Natural killer cell treated with Interleukin-12 subunit alpha and Interleukin-12 subunit beta and Interleukin-15 and Interleukin-18, amount 100 ng/mL, for 72 hours (primary cell): ENCODE results near the gene POU3F3. TPM values are rescaled to one million over a fixed set of nuclear protein-coding genes. Genes with fewer than 3 reads are reported as not detected.

Experiments used
- ATAC-seq, 2 donors: fragments of 150-1000 bp; cut with Tn5 transposase in 1 of 2; sonication (Bioruptor Pico), chemical (Tn5 transposase) in 1 of 2; 2 replicates each; pipeline ENCODE4 v1.10.0; 2021
- DNase-seq: peaks from one replicate; pipeline ENCODE4 v3.0.0; 2022; ENCODE audit warnings: low spot score
- H3K27ac Mint-ChIP-seq, 2 donors: 1 replicate in 1 of 2; 2 replicates in 1 of 2; pipeline ENCODE4 v1.8.0; 2022; ENCODE audit warnings: mixed read lengths in 2 of 2, mild to moderate bottlenecking in 1 of 2, moderate library complexity in 1 of 2
- H3K27me3 Mint-ChIP-seq, 2 donors: 1 replicate in 1 of 2; 2 replicates in 1 of 2; pipeline ENCODE4 v1.8.0; 2022; ENCODE audit warnings: mixed read lengths in 2 of 2
- H3K36me3 Mint-ChIP-seq: one replicate; pipeline ENCODE4 v1.8.0; 2022; ENCODE audit warnings: mixed read lengths
- H3K4me1 Mint-ChIP-seq, 2 donors: 1 replicate in 1 of 2; 2 replicates in 1 of 2; pipeline ENCODE4 v1.8.0; 2022; ENCODE audit warnings: low read depth in 2 of 2, mixed read lengths in 2 of 2, mild to moderate bottlenecking in 1 of 2
- H3K4me3 Mint-ChIP-seq: one replicate; pipeline ENCODE4 v1.8.0; 2022; ENCODE audit warnings: mixed read lengths
- H3K9me3 Mint-ChIP-seq: 2 replicates; pipeline ENCODE4 v1.8.0; 2022; ENCODE audit warnings: mixed read lengths
- total RNA-seq, 2 donors: library from RNA; stranded (reverse); gene quantifications; one replicate each; pipeline ENCODE4 v1.2.3, GENCODE V29; 2022

POU3F3 gene
- not detected for total RNA-seq

GRCh38 chr2:104853534-104854497 is at the start of gene POU3F3:
Gene POU3F3, plus strand, starts transcription at chr2:104854115. Its CDS starts 1,396 bp downstream, at chr2:104855511.
- Mint-ChIP-seq H3K27ac (peak within 1 kb of the TSS; percentile 10 to 83), H3K9me3 (peaks cover 8% of the 10 kb centered on the region), H3K36me3 (peaks cover 14% of the 10 kb centered on the region), H3K4me3 (peak within 1 kb of the TSS; percentile 83), H3K4me1 (peaks cover 46 to 48% of the 10 kb centered on the region in 2 donors), H3K27me3 (peaks cover 62 to 78% of the 10 kb centered on the region in 2 donors)
- peak; percentile 74 to 91 for ATAC-seq
- DNase-seq: peak; percentile 80

DNA sequence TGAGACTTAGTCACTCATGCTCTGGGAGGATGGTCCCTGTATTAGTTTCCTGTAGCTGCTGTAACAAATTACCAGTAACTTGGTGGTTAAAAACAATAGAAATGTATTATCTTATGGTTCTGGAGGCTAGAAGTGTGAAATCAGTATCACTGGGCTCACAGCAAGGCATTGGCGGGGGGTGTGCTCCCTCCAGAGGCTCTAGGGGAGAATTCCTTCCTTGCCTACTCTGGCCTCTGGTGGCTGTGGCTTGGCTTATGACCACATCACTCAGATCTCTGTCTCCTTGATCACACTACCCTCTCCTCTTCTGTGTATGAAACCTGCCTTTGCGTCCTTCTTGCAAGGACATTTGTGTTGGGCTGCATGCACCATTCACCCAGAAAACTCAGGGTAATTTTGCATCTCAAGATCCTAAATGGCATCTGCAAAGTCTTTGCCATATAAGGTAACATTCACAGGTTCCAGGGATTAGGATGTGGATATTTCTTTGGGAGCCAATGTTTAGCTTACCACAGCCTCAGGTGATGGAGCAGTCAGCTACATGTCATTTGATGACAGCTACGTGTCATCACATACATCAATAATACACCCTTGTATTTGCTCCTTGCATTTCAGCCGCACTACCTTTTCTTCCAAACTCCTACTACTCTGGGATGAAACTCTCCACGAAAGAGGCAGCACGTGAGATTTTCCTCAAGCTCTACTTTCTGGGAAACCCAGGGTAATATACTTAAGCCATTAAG is 49.6 kb upstream of the POU3F3 start:
- Mint-ChIP-seq H3K4me1 (no peaks in the 10 kb centered on the region), H3K36me3 (no peaks in the 10 kb centered on the region), H3K27me3 (peaks cover 5 to 10% of the 10 kb centered on the region in 2 donors), H3K4me3 (no peak overlapping the region), H3K27ac (no peak overlapping the region), H3K9me3 (peaks cover 5% of the 10 kb centered on the region)
- ATAC-seq (no peak), DNase-seq (no peak)

DNA sequence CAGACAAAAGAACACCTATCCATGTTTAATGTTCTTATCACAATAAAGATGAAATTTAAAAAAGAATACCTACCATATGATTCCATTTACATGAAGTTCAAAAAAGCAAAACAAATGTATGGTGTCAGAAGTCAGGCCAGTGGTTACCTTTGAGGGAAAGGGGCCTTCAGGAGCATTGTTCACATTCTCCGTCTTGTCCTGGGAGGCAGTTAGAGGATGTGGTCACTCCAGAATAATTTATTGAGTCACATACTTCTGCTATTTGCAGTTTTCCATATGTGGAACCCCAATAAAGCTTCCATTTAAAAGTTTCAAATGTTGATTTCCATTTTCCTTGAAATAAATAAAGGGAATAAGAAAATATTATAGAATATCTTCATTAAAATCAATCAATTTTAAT is 41.6 kb upstream of the POU3F3 start:
- H3K9me3 Mint-ChIP-seq: peaks cover 5% of the 10 kb centered on the region
- DNase-seq: no peak

GRCh38 chr2:104816143-104816542 is 37.8 kb upstream of the POU3F3 start:
- Mint-ChIP-seq H3K27ac (no peak overlapping the region), H3K36me3 (no peaks in the 10 kb centered on the region), H3K4me1 (no peaks in the 10 kb centered on the region), H3K4me3 (no peak overlapping the region), H3K9me3 (no peaks in the 10 kb centered on the region), H3K27me3 (peaks cover 7 to 24% of the 10 kb centered on the region in 2 donors)
- no peak for ATAC-seq
- DNase-seq: no peak

More for the DNA sequence above, 41.6 kb upstream of the POU3F3 start:
- peaks cover 6 to 15% of the 10 kb centered on the region in 2 donors for H3K27me3 Mint-ChIP-seq
- H3K4me3 Mint-ChIP-seq: no peak overlapping the region
- no peak for ATAC-seq
- no peaks in the 10 kb centered on the region for H3K36me3 Mint-ChIP-seq
- no peak overlapping the region for H3K27ac Mint-ChIP-seq
- H3K4me1 Mint-ChIP-seq: no peaks in the 10 kb centered on the region

GRCh38 chr2:104818264-104818663 is 35.7 kb upstream of the POU3F3 start:
- ATAC-seq (no peak), DNase-seq (no peak)
- H3K4me1 Mint-ChIP-seq: no peaks in the 10 kb centered on the region
- no peak overlapping the region for H3K27ac Mint-ChIP-seq
- peaks cover 5 to 14% of the 10 kb centered on the region in 2 donors for H3K27me3 Mint-ChIP-seq
- H3K4me3 Mint-ChIP-seq: no peak overlapping the region
- no peaks in the 10 kb centered on the region for H3K9me3 Mint-ChIP-seq
- H3K36me3 Mint-ChIP-seq: no peaks in the 10 kb centered on the region

GRCh38 chr2:104820126-104820525 is 33.8 kb upstream of the POU3F3 start:
- ATAC-seq (no peak), DNase-seq (no peak)
- H3K27ac Mint-ChIP-seq: no peak overlapping the region
- peaks cover 0 to 3% of the 10 kb centered on the region in 2 donors for H3K4me1 Mint-ChIP-seq
- H3K36me3 Mint-ChIP-seq: peaks cover 10% of the 10 kb centered on the region
- H3K27me3 Mint-ChIP-seq: peaks cover 5 to 14% of the 10 kb centered on the region in 2 donors
- H3K9me3 Mint-ChIP-seq: peaks cover 7% of the 10 kb centered on the region
- no peak overlapping the region for H3K4me3 Mint-ChIP-seq

GRCh38 chr2:104825124-104825865 is 28.6 kb upstream of the POU3F3 start:
- Mint-ChIP-seq H3K36me3 (peaks cover 10% of the 10 kb centered on the region), H3K9me3 (peaks cover 7% of the 10 kb centered on the region), H3K4me3 (no peak overlapping the region), H3K4me1 (peaks cover 0 to 3% of the 10 kb centered on the region in 2 donors), H3K27ac (no peak overlapping the region), H3K27me3 (peaks cover 17 to 18% of the 10 kb centered on the region in 2 donors)
- ATAC-seq (no peak), DNase-seq (no peak)

GRCh38 chr2:104826016-104826415 is 27.9 kb upstream of the POU3F3 start:
- Mint-ChIP-seq H3K4me1 (peaks cover 0 to 3% of the 10 kb centered on the region in 2 donors), H3K27ac (no peak overlapping the region), H3K36me3 (peaks cover 10% of the 10 kb centered on the region), H3K27me3 (peaks cover 15 to 18% of the 10 kb centered on the region in 2 donors), H3K4me3 (no peak overlapping the region), H3K9me3 (peaks cover 7% of the 10 kb centered on the region)
- DNase-seq (no peak), ATAC-seq (no peak)

DNA sequence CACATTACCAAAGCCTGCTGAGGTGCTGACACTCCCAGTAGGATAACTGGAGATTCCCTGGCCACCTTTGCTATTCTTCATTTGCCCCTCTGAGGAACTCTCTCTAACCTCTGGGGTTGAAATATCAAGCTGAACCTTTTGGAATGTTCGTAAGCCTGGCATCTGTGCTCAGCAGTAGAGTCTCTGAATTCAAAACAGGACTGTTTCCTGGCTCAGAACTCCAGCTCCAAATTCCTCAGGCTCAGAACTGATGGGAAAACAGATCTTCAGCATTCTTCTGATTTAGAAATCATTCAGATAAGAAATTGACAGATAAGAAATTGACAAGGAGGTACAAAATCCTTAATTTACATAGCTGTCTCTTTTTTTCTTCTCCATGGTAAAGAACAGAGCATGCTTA is 22.2 kb upstream of the POU3F3 start:
- Mint-ChIP-seq H3K4me1 (no peaks in the 10 kb centered on the region), H3K9me3 (no peaks in the 10 kb centered on the region), H3K4me3 (no peak overlapping the region), H3K36me3 (no peaks in the 10 kb centered on the region), H3K27me3 (peaks cover 20 to 27% of the 10 kb centered on the region in 2 donors), H3K27ac (no peak overlapping the region)
- no peak for ATAC-seq
- DNase-seq: no peak

DNA sequence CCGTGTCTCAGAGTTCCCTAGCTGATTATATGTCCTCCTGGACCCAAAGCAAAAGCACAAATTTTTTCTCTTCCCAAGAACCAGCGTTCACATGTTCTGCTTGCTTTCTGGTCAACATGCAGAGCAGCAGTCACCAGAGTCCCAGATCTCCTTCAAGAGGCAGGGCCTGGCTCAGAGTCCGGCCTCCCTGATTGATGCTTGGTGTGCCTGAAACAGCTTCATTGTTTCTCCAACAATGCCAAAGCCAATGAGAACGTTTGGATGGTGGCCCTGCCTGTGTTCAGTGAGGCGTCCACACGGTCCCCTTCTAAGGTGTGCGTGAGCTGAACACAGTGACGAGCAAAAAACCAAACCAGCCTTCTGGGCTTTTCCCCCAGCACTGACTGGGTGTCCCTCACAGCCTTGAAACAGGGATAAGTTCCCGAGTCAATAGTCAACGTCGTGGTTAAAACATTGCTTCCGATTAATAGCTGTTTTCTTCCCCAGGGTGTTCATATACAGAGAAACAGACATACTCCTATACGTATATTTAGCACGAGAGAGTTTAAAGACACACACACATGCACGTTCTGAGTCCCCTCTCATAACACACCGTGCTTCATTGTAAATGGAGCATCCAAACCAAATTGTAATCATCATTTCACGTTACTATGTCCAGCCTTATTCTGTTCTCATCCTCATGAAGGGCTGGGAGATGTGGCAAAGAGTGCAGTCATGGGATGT is 19.3 kb upstream of the POU3F3 start:
- ATAC-seq (peak in 1 of 2 donors; percentile 32), DNase-seq (no peak)
- Mint-ChIP-seq H3K4me1 (no peaks in the 10 kb centered on the region), H3K27me3 (peaks cover 21 to 33% of the 10 kb centered on the region in 2 donors), H3K27ac (no peak overlapping the region), H3K36me3 (no peaks in the 10 kb centered on the region), H3K4me3 (no peak overlapping the region), H3K9me3 (no peaks in the 10 kb centered on the region)

GRCh38 chr2:104836265-104836664 is 17.6 kb upstream of the POU3F3 start:
- ATAC-seq (no peak), DNase-seq (no peak)
- H3K9me3 Mint-ChIP-seq: no peaks in the 10 kb centered on the region
- no peaks in the 10 kb centered on the region for H3K36me3 Mint-ChIP-seq
- peaks cover 15 to 39% of the 10 kb centered on the region in 2 donors for H3K27me3 Mint-ChIP-seq
- no peaks in the 10 kb centered on the region for H3K4me1 Mint-ChIP-seq
- H3K4me3 Mint-ChIP-seq: no peak overlapping the region
- H3K27ac Mint-ChIP-seq: no peak overlapping the region

GRCh38 chr2:104836841-104837240 is 17.1 kb upstream of the POU3F3 start:
- H3K27ac Mint-ChIP-seq: no peak overlapping the region
- H3K27me3 Mint-ChIP-seq: peaks cover 20 to 45% of the 10 kb centered on the region in 2 donors
- H3K36me3 Mint-ChIP-seq: no peaks in the 10 kb centered on the region
- H3K4me1 Mint-ChIP-seq: no peaks in the 10 kb centered on the region
- H3K4me3 Mint-ChIP-seq: no peak overlapping the region
- DNase-seq: no peak
- ATAC-seq: no peak
- H3K9me3 Mint-ChIP-seq: no peaks in the 10 kb centered on the region

- no peak overlapping the region for H3K27ac Mint-ChIP-seq
- no peak for ATAC-seq
- no peaks in the 10 kb centered on the region for H3K36me3 Mint-ChIP-seq
- H3K4me3 Mint-ChIP-seq: no peak overlapping the region
- H3K9me3 Mint-ChIP-seq: no peaks in the 10 kb centered on the region
- H3K4me1 Mint-ChIP-seq: peaks cover under 1 to 5% of the 10 kb centered on the region in 2 donors
- H3K27me3 Mint-ChIP-seq: peaks cover 29 to 41% of the 10 kb centered on the region in 2 donors
- no peak for DNase-seq
Measured at GRCh38 chr2:104840156-104840555, 13.8 kb upstream of the POU3F3 start.
